Measurements from ENCODE around the gene SLITRK6.
"Not testable (repeated sequence)": the region's sequence is repeated elsewhere in the genome, so short reads cannot be mapped to it uniquely, and the experiment has no call there.

The SLITRK6 gene

GRCh38 chr13:85799097-85799582 lies at the start of gene SLITRK6:
Gene SLITRK6 (minus strand): TSS chr13:85799419. CDS start chr13:85796508, 2,911 bp downstream.
- no peak for DNase-seq (ENCODE audit: low spot score)

- DNase-seq (ENCODE audit: low spot score) = no peak
These were observed 47.8 kb upstream of the SLITRK6 start for GRCh38 chr13:85847012-85847411.

- DNase-seq (ENCODE audit: low spot score) = no peak
These were observed 42.2 kb upstream of the SLITRK6 start for GRCh38 chr13:85841427-85841826.

- DNase-seq (ENCODE audit: low spot score) = no peak
These were observed 34.7 kb upstream of the SLITRK6 start for GRCh38 chr13:85833921-85834320.

- DNase-seq (ENCODE audit: low spot score) = no peak
These were observed 29.0 kb upstream of the SLITRK6 start for GRCh38 chr13:85828094-85828684.

GRCh38 chr13:85825454-85825853 lies 26.2 kb upstream of the SLITRK6 start:
- no peak for DNase-seq (ENCODE audit: low spot score)

GRCh38 chr13:85823832-85824231 lies 24.6 kb upstream of the SLITRK6 start:
- DNase-seq (ENCODE audit: low spot score) = no peak

GRCh38 chr13:85819513-85819912 lies 20.3 kb upstream of the SLITRK6 start:
- DNase-seq (ENCODE audit: low spot score) = no peak

GRCh38 chr13:85816413-85816812 lies 17.2 kb upstream of the SLITRK6 start:
- no peak for DNase-seq (ENCODE audit: low spot score)

GRCh38 chr13:85812282-85812681 lies 13.1 kb upstream of the SLITRK6 start:
- no peak for DNase-seq (ENCODE audit: low spot score)

GRCh38 chr13:85808811-85809210 lies 9.6 kb upstream of the SLITRK6 start:
- no peak for DNase-seq (ENCODE audit: low spot score)

GRCh38 chr13:85806553-85807175 lies 7.4 kb upstream of the SLITRK6 start:
- no peak for DNase-seq (ENCODE audit: low spot score)

GRCh38 chr13:85798556-85798955 lies 663 bp downstream of the SLITRK6 start:
- no peak for DNase-seq (ENCODE audit: low spot score)

- DNase-seq (ENCODE audit: low spot score) = no peak
These were observed 1.9 kb downstream of the SLITRK6 start for GRCh38 chr13:85797311-85797710.

GRCh38 chr13:85785205-85785604 lies 14.0 kb downstream of the SLITRK6 start:
- DNase-seq (ENCODE audit: low spot score) = no peak

GRCh38 chr13:85772367-85772766 lies 26.9 kb downstream of the SLITRK6 start:
- no peak for DNase-seq (ENCODE audit: low spot score)

- no peak for DNase-seq (ENCODE audit: low spot score)
These were observed 27.4 kb downstream of the SLITRK6 start for GRCh38 chr13:85771856-85772255.

- no peak for DNase-seq (ENCODE audit: low spot score)
These were observed 30.3 kb downstream of the SLITRK6 start for GRCh38 chr13:85768946-85769345.

- DNase-seq (ENCODE audit: low spot score) = no peak
These were observed 44.1 kb downstream of the SLITRK6 start for GRCh38 chr13:85755123-85755522.

- not testable (repeated sequence) for DNase-seq (ENCODE audit: low spot score)
These were observed 55.9 kb downstream of the SLITRK6 start for GRCh38 chr13:85743201-85743770.
